Esophagus squamous epithelium (tissue), 5 donors: ENCODE results near the gene NANOS3. TPM values are rescaled to one million over a fixed set of nuclear protein-coding genes. Genes with fewer than 3 reads are reported as not detected.
A peak's percentile ranks its signal among the peaks of the same experiment; 100 is the strongest.

Experiments
- DNase-seq: peaks from one replicate; lab custom pipeline; 2025; lab: John Stamatoyannopoulos, UW
- H3K27ac ChIP-seq, 4 donors: fragments of 200-600 bp; sonication (generic); one replicate each; pipeline ENCODE4 v1.5.1; 2016 to 2019; ENCODE audit warnings: mild to moderate bottlenecking in 1 of 4
- H3K27me3 ChIP-seq, 4 donors: fragments of 200-600 bp; sonication (generic); 1 replicate in 3 of 4; 2 replicates in 1 of 4; pipeline versions ENCODE4 v1.5.1 to v1.6.0; 2017 to 2021; ENCODE audit warnings: antibody characterized with exemption in 1 of 4
- H3K36me3 ChIP-seq, 3 donors: fragments of 200-600 bp; sonication (generic); one replicate each; pipeline ENCODE4 v1.5.1; 2016 to 2019
- H3K4me1 ChIP-seq, 3 donors: fragments of 200-600 bp; sonication (generic); one replicate each; pipeline ENCODE4 v1.5.1; 2017 to 2019
- H3K4me3 ChIP-seq, 4 donors: fragments of 200-600 bp; sonication (generic); 1 replicate in 3 of 4; 2 replicates in 1 of 4; pipeline ENCODE4 v1.5.1; 2016 to 2019; ENCODE audit warnings: mild to moderate bottlenecking in 2 of 4, moderate library complexity in 1 of 4
- H3K9me3 ChIP-seq, 3 donors: fragments of 200-600 bp; sonication (generic); one replicate each; pipeline ENCODE4 v1.5.1; 2016 to 2019
- CTCF ChIP-seq, 6 experiments: fragments of 450-650 bp in 4 of 6; fragments of 200-600 bp in 2 of 6; sonication (generic) in 2 of 6; IDR thresholded peaks; one replicate each; pipeline ENCODE4 v1.5.1; 2016 to 2019; ENCODE audit warnings: antibody characterized with exemption in 6 of 6, mild to moderate bottlenecking in 4 of 6, moderate library complexity in 4 of 6
- POLR2A ChIP-seq, 4 donors: fragments of 450-650 bp; IDR thresholded peaks; one replicate each; pipeline ENCODE4 v1.6.1; 2017; ENCODE audit warnings: antibody characterized with exemption in 4 of 4, mild to moderate bottlenecking in 4 of 4, moderate library complexity in 3 of 4
- WGBS, 2 donors: methylation state at CpG; one replicate each; pipeline ENCODE4 v1.1.5; 2018; 5-methylcytosine and 5-hydroxymethylcytosine counted together
- intact Hi-C: fragments of 100-400 bp; cut with DNase I; formaldehyde crosslinking; loops from one replicate; pipeline ENCODE4 v1.15.0; 2022
- total RNA-seq, 4 donors: library from RNA; depleted of rRNA; stranded (reverse); fragments of >200 nt; gene quantifications; one replicate each; pipeline ENCODE4 v1.1.0, GENCODE V29; 2016
- donor health status: DM: yes; HTN: yes; CAD: no.

NANOS3 gene
- total RNA-seq, 4 donors from 2014 or later, result not detected

DNA sequence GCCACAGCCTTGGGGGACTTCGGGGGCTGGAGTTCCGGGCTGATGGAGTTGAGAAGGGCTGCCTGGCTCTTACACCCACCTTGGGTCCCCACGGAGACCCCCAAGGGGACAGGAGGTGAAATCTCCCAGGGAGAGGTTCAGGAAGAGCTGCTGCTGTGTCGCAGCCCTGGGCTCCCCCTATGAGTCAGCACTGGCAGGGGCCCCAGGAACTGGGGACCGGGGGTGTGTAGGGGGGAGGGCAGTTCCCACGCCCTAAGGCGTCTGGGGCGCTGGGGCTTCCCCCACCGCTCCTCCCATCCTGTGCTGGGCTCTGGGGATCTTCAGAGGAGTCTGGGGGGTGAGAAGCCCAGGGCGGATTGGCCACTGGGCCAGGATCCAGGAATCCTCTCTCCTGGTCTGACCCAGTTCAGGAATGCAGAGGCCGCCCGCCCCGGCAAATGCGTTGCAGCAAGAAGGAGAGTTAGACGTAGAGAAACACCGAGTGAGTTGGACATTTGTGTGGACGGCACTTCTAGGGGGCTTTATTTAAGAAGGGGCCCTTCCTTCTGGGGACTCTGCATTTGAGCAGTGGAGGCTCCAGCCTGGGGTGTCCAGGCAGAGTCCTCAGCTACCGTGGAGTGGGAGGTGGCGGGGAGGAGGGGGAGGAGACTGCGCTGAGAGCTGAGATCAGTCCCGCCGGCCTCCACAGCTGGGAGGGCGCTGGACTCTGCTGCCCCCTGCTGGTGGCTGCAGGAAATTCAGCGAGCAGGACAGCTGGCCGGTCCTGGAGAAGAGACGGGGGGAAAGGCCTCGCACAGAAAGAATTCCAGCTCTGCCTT is 15.0 kb upstream of the NANOS3 start:
- 0% methylated on average over 12 to 19 of the region's 27 CpGs for WGBS, 2 donors

GRCh38 chr19:13864046-13864666 is 12.8 kb upstream of the NANOS3 start:
- peak overlapping the region in 2 of 4 donors; percentile 68 to 84 for H3K27ac ChIP-seq
- intact Hi-C loops, result loop anchor here (10.0 kb wide), 1 partner anchor 269 kb away; no protein-coding TSS in a partner anchor
- peak overlapping the region in 2 of 4 donors; percentile 73 to 88 for H3K4me3 ChIP-seq
- DNase-seq, result no peak
- H3K27me3 ChIP-seq, result peaks cover 0 to 19% (median 0%) of the 10 kb centered on the region in 4 donors
- no peak for TF ChIP-seq POLR2A (IDR thresholded peaks at IDR 0.05)
- no peak for TF ChIP-seq CTCF (IDR thresholded peaks at IDR 0.05)
- no peaks in the 10 kb centered on the region for H3K36me3 ChIP-seq
- 30 to 45% methylated on average over 9 to 10 of the region's 13 CpGs for WGBS, 2 donors
- no peaks in the 10 kb centered on the region for H3K9me3 ChIP-seq
- H3K4me1 ChIP-seq, result peaks cover 17 to 52% (median 20%) of the 10 kb centered on the region in 3 donors

More for the DNA sequence above, 15.0 kb upstream of the NANOS3 start:
- Histone ChIP-seq H3K4me3 (peak overlapping the region; percentile 29 to 58 (median 53)), H3K27me3 (peaks cover 0 to 19% (median 0%) of the 10 kb centered on the region in 4 donors), H3K27ac (peak overlapping the region; percentile 84 to 95 (median 93)), H3K36me3 (no peaks in the 10 kb centered on the region), H3K9me3 (no peaks in the 10 kb centered on the region), H3K4me1 (peaks cover 17 to 64% (median 20%) of the 10 kb centered on the region in 3 donors)
- intact Hi-C loops, result loop anchor here (2.0 to 10.0 kb wide), 2 partner anchors 77 to 267 kb away; no protein-coding TSS in a partner anchor
- DNase-seq, result no peak
- TF ChIP-seq CTCF (IDR thresholded peaks at IDR 0.05), result peak; percentile 99 to 100 (median 99)
- TF ChIP-seq POLR2A (IDR thresholded peaks at IDR 0.05), result peak in 2 of 4 donors; percentile 21 to 46

GRCh38 chr19:13864667-13865570 is 12.0 kb upstream of the NANOS3 start:
- Histone ChIP-seq H3K4me3 (peak overlapping the region; percentile 55 to 88 (median 66)), H3K4me1 (peaks cover 17 to 51% (median 20%) of the 10 kb centered on the region in 3 donors), H3K9me3 (no peaks in the 10 kb centered on the region), H3K27me3 (peaks cover 0 to 19% (median 0%) of the 10 kb centered on the region in 4 donors), H3K36me3 (no peaks in the 10 kb centered on the region), H3K27ac (peak overlapping the region; percentile 45 to 84 (median 59))
- DNase-seq, result no peak
- intact Hi-C loops, result loop anchor here (10.0 kb wide), 1 partner anchor 270 kb away; no protein-coding TSS in a partner anchor
- TF ChIP-seq CTCF (IDR thresholded peaks at IDR 0.05) (no peak), POLR2A (IDR thresholded peaks at IDR 0.05) (no peak)
- WGBS, 2 donors, result 15 to 21% methylated on average over 9 to 14 of the region's 113 CpGs

DNA sequence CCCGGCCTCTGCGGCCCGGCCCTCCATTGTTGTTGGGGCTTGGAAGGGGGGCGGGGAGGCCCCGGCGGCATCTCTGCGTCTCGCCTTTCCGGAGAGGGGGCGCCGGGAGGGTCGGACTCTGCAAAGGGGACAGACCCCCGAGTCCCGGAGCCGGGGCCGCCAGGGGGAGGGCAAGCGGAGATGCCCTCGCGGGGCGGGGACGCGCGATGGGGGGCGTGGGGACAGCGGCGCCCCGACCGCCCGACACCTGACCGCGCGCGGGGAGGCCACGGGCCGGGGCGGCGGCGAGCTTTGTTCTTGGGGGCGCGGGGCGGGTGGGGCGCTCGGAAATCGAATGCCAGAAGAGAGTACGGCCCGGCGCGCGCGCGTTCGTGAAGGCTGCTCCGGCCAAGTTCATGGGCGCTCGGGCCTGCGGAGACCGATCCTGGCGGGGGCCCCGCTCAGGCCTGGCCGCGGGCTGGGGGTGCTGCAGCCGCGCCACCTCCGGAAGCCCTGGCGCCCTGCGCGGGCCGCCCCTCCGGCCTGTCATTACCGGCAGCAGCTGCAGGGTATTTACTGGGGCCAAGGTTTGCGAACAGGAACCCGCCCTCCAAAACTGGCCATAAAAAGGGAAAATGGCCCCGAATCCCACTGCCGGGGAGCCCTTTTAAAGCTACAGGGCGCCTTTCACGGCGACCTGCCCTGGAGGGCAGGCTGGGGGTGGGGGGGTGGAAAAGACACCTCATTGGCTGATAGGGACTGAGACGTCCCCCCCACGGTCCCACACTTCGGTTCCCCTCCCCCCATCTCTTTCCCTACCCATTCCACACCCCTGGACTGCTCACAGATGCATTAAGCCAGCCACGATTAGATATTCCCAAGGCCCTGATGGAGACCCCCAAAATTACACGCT is 11.1 kb upstream of the NANOS3 start:
- intact Hi-C loops, result loop anchor here (10.0 kb wide), 1 partner anchor 271 kb away; no protein-coding TSS in a partner anchor
- WGBS, 2 donors, result 4 to 25% methylated on average over 4 to 5 of the region's 82 CpGs
- no peak for DNase-seq

More for the DNA sequence above, 11.1 kb upstream of the NANOS3 start:
- peaks cover 17 to 50% (median 20%) of the 10 kb centered on the region in 3 donors for H3K4me1 ChIP-seq
- TF ChIP-seq CTCF (IDR thresholded peaks at IDR 0.05) (peak in 1 of 6 experiments; percentile 11), POLR2A (IDR thresholded peaks at IDR 0.05) (no peak)
- peak overlapping the region; percentile 55 to 88 (median 66) for H3K4me3 ChIP-seq
- peaks cover 0 to 19% (median 0%) of the 10 kb centered on the region in 4 donors for H3K27me3 ChIP-seq
- peak overlapping the region; percentile 21 to 84 (median 56) for H3K27ac ChIP-seq
- no peaks in the 10 kb centered on the region for H3K9me3 ChIP-seq
- H3K36me3 ChIP-seq, result no peaks in the 10 kb centered on the region
